HG03039 (cell line): ENCODE results near the gene PTPN6.
A peak's percentile ranks its signal among the peaks of the same experiment; 100 is the strongest.

Source experiments
- ATAC-seq: cut with Tn5 transposase; IDR thresholded peaks from one replicate; pipeline ENCODE4 v1.9.1; 2021; ENCODE audit warnings: mild to moderate bottlenecking, moderate library complexity; ENCODE audit not compliant: unreplicated experiment

Gene PTPN6

DNA sequence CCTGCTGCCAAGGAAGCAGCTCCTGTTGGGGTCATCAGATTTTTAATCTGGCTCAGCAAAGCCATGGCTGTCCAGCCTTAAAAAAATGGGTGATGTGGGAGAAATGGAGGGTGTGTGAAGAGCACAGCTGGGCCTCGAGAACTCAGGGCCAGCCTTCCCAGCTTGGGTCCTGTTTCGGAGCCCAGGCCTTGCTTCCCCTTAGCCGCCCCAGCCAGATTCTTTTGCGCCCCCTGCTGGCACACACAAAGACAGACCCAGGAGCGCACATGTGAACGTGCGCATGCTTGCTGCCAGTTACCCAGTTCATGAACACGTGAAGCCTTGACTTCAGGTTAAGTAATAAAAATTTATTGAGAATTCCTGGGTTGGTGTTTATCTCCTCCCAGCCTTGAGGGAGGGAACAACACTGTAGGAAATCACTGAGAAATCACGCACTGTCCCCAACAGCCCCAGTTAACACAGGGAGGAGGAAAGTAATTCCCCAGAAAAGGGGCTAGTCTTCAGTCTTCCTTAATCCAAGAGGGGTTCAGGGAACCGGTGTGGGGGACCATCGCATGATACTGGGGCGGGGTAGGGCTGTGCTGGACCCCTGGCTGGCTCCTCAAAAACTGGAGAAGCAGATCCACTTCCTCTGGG is 14.0 kb downstream of the PTPN6 start:
- no peak for ATAC-seq

DNA sequence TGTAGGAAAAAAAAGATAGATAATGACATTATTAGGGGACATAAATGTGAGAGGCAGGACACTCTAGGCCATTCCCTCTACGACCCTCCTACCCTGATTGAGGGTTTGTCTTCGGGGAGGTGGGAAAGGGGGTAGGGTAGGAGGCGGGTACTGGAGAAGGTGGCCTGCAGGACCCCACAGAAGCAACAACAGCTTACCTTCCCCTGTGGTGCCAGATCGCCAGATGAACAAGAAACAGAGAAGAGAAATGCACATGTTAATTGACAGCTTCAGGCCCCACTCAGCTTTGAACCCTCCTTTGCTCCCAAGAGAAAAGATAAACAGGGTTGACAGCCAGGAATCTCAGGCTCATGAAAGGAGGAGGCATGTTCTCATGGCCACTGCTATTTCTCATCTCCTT is 14.6 kb downstream of the PTPN6 start:
- no peak for ATAC-seq

DNA sequence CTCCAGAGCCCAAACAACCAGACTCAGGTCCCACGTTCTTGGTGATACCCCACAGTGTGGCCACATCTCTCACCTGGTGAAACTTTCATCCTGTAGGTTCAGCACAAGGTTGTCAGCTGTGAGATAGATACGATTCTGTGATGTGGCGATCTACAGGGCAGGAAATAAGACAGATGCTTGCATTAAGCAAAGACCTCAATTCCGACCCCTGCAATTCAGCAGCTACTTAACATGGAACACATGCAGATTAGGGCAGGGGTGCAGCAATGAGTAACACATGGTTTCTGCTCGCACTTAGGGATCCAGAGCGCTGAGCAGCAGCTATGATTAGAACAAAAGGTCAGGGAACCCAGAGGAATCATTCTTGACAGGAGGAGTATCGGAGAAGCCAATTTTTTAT is 15.2 kb downstream of the PTPN6 start:
- ATAC-seq = no peak

DNA sequence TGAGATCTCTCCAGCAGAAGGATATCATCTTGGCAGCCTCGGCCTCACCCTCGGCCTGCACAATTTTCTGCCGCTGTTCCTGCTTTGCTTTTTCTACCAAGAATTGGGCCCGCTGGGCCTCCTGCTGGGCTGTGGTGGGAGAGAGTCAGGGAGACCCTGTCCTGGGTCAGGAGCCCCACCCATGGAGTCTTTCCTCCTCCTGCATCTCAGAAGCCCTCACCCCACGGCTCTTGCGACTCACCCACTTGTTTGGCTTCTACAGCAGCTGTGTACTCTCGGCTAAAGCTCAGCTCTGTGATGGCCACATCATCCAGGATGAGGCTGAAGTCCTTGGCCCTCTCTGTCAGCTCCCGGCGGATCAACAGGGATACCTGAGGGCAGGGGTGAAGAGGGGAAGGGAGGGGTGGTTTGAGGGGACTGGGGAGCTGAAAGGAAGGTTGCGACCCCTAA is 16.5 kb downstream of the PTPN6 start:
- no peak for ATAC-seq

- ATAC-seq = no peak
Measured at GRCh38 chr12:6968426-6968825, 17.3 kb downstream of the PTPN6 start.

- ATAC-seq = peak; percentile 26
Measured at GRCh38 chr12:6970096-6970527, 19.0 kb downstream of the PTPN6 start.

DNA sequence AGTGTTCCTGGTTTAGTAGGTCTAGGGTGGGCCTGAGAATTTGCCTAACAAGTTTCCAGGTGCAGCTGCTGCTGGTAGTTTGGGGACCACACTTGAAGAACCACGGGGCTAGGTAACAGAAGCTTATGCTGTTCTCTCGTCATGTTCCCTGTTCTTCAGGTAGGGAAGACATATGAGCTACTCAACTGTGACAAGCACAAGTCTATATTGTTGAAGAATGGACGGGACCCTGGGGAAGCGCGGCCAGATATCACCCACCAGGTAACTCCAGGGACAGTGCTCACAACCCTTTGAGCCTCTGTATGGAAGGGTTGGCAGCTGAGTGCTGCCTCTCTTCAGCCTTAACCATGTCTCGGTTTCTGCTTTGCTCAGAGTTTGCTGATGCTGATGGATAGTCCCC is 23.0 kb downstream of the PTPN6 start:
- no peak for ATAC-seq

- no peak for ATAC-seq
Measured at GRCh38 chr12:6975297-6976032, 24.3 kb downstream of the PTPN6 start.

GRCh38 chr12:6977653-6978052 is 26.5 kb downstream of the PTPN6 start:
- no peak for ATAC-seq

DNA sequence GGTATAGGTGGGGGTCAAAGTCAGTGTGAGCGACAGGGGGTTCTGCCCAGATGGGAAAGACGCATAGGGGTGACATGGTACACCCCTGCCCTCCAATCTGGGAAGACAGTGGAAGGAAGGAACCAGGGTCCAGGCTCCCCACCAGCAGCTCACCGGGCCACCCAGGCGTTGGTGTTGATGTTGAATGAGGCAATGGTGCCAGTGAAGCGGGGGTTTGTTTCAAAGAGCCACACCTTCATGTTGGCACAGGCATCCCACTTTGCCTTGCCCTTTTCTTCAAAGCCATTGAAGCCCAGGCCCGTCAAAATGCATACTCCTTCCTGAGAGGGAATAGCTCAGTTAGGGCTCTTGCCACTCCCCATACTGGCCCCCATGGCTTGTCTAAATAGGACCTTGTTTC is 27.0 kb downstream of the PTPN6 start:
- ATAC-seq = no peak

GRCh38 chr12:6978611-6979011 is 27.5 kb downstream of the PTPN6 start:
- no peak for ATAC-seq

DNA sequence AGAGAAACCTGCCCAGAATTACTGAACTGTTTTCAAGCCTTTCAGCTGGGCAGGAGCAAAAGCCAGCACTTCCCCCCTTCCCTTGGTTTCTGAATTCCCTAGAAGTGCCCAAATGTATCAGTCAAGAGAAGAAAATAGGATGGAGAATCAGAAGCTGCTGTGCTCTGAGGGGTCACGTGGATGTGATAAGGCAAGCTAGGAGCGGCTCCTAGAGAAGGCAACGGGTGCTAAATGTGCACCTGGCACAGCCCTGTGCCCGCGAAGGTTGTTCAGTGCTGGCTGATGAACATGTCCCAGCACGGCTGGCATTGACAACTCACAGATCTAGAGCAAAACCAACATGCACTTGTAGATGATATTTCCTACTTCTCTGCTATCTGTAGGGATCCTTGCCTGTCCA is 27.9 kb downstream of the PTPN6 start:
- ATAC-seq = no peak

DNA sequence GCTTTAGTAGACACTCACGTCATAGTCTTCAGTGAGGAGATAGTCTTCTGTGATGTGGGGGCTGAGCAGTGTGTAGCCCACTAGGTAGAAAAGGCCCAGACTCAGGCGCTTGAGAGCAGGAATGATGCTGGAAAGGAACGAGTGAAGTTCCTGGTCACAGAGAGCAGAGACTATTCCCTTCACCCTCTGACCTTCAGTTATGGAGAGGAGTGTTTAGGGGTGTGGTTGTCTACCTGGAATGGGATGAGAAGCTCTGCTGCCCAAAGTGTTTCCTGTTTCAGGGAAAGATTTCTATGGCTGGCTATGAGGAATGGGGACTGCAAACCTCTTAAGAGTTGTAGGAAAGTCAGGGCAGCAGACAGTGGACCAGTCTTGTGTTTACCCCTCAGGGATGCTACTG is 28.3 kb downstream of the PTPN6 start:
- no peak for ATAC-seq

GRCh38 chr12:6980075-6980474 is 28.9 kb downstream of the PTPN6 start:
- no peak for ATAC-seq

DNA sequence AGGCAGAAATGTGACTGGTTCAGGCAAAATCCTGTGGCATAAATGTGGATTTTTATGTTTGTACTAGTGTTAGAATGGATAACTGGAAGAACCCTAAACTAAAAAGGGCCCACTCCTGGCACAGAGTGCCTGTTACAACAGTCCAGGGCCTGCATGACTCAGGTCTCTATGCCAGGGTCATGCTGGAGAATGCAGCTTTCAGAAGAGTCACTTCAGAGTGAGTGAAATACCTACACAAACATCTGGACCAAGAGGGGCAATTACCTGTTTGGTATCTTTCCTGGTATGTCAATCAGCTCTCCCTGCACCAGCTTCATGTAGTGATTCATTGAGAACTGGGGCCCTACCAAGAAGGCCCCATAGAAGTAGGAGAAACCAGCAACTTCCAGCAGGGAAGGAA is 29.6 kb downstream of the PTPN6 start:
- no peak for ATAC-seq

GRCh38 chr12:6981152-6982052 is 30.2 kb downstream of the PTPN6 start:
- ATAC-seq = no peak

DNA sequence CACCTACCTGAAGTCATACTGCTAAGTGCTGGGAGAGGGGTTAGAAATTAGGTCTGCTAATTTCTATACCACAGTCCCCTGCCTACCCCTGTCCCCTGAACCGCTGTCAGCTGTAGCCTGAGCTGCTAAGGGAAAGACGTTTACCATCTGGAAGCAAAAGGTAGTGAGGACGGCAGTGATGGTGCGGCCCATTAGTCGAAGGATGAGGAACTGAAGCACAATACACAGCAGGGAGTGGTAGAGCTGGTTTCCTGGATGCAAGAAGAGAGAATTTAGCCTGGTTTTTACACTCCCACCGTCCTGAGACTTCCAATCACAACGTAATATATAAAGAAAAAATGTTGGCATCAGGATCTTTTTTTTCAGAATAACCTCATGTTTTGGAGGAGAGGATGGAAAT is 31.4 kb downstream of the PTPN6 start:
- no peak for ATAC-seq

- ATAC-seq = no peak
Measured at GRCh38 chr12:6987956-6988553, 36.9 kb downstream of the PTPN6 start.

DNA sequence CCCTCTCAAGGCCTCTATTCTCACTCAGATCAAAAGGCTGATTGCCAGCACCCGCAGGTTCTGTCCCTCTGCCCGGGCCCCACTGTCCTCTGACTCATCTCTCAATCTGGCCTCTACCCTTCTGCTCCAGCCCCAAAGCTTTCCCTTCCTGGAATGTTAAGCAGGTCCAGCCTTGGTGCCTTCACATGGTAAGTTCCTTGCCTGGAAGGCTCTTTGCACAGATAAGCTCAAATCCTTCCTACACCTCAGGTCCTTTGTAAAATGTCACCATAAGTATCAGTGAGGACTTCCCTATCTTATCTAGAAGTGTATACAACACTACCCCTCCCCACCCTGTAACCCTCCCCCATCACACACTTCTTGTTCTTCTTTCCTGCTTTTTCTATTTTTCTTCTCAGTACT is 44.9 kb downstream of the PTPN6 start:
- no peak for ATAC-seq

- no peak for ATAC-seq
Measured at GRCh38 chr12:6998715-6999451, 47.7 kb downstream of the PTPN6 start.
